GM10266 (cell line): Measurements from ENCODE around the gene MEGF6.

Experiments used
- DNase-seq: peaks from one replicate; pipeline ENCODE4 v3.0.0; 2012; ENCODE audit errors: extremely low spot score
- TF ChIP-seq, protein P1 (sequence below): IDR thresholded peaks from 2 replicates; pipeline ENCODE4 v1.5.1; 2012; ENCODE audit warnings: mild to moderate bottlenecking, low read depth; ENCODE audit not compliant: control insufficient read depth, insufficient read depth; ENCODE audit errors: missing control alignments

Gene MEGF6

DNA sequence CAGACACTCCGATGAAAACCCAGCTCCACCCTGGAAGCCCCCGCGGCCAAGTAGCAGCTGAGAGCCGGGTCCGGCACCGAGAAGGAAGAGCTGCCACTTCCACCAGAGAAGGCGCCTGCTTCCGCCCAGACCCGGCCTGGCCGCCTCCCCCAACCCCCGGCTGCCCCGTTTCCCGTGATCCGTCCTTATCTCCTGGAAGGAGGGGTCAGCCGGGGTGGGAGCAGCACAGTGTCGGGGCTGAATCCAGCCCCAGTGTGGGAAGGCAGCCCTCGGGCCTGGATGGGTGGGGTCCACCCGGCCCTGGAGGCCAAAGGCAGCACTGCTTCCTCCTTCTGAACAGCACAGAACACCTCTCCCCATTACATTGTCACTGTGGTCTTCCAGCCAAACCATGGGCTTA, 69.4 kb downstream of the MEGF6 start:
- DNase-seq, result no peak
- TF ChIP-seq, protein P1, sequence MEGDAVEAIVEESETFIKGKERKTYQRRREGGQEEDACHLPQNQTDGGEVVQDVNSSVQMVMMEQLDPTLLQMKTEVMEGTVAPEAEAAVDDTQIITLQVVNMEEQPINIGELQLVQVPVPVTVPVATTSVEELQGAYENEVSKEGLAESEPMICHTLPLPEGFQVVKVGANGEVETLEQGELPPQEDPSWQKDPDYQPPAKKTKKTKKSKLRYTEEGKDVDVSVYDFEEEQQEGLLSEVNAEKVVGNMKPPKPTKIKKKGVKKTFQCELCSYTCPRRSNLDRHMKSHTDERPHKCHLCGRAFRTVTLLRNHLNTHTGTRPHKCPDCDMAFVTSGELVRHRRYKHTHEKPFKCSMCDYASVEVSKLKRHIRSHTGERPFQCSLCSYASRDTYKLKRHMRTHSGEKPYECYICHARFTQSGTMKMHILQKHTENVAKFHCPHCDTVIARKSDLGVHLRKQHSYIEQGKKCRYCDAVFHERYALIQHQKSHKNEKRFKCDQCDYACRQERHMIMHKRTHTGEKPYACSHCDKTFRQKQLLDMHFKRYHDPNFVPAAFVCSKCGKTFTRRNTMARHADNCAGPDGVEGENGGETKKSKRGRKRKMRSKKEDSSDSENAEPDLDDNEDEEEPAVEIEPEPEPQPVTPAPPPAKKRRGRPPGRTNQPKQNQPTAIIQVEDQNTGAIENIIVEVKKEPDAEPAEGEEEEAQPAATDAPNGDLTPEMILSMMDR, result no peak

- TF ChIP-seq, protein P1, result no peak
- DNase-seq, result no peak
These were observed 69.8 kb downstream of the MEGF6 start for GRCh38 chr1:3541465-3541864.

GRCh38 chr1:3540876-3541275, 70.4 kb downstream of the MEGF6 start:
- no peak for DNase-seq
- TF ChIP-seq, protein P1, result no peak

DNA sequence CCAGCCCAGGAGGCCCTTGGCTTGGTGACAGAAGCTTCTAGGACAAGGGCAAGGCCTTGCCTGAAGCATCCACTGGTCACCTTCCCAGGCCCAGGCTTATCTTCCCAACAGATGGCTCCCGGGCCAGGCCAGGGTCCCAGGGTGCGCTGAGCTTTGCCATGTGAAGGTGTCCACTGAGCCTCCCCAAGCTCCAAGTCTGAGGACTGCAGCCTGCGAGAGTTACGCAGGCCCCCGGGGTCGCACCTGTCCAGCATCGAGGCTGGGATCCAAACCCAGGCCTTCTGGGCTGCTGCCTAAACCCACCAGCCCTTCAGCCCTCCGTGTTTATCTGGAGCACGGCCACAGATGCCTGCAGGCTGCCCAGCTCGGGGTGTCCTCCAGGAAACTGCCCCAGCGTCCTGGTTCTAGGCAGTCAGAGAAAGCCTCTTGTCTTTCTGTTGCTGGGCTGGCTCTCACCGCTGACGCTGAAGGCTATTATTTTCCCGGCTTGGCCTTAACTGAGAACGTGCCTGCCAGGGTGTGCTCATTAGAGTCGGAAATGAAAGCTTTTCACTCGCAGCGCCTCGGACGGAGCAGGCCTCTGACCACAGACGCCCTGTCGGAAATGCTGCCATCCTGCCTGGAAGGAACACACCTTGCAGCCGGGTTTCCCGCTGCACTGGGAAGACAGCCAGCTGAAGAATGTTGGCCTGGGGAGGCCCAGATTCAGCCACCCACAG, 71.4 kb downstream of the MEGF6 start:
- DNase-seq, result no peak

GRCh38 chr1:3537359-3537758, 73.9 kb downstream of the MEGF6 start:
- DNase-seq, result no peak
- TF ChIP-seq, protein P1, result no peak

More for the DNA sequence above, 71.4 kb downstream of the MEGF6 start:
- TF ChIP-seq, protein P1, result no peak

DNA sequence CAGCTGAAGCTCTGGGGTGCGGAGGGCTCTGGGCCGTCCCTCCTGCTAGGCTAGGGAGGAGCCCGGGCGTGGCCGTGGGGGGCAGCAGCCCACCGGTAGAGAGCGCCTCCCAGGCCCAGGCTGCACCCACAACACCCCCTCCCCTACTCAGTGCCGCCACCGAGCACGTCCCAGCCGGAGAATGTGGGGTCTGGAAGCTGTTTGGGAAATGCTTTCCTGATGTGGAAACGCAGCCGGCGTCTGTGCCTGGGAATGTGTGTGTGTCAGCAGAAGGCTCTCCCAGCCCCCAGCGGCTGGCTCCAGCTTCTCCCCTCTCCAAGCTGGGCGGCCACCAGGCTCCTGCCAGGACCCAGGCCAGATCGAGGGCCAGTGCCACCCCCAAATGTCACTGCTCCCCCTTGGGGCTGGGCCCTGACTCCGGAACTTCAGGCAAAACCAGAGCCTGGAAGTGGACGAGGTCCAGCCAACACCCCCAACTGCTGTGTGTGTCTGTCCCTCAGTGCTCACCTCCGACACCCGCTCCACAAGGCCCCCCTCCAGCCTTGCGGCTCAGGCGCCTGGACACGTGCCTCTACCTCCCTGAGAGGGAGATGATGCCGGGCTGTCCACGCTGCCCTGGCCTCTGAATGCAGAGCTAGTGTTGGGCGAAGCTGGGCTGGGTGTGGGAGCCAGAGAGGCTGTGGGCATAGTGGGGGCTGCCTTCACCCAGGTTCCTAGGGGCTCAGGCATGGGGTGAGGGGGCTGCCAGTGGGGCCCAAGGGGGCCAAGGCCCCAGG, 74.7 kb downstream of the MEGF6 start:
- DNase-seq, result no peak
- TF ChIP-seq, protein P1, result no peak

DNA sequence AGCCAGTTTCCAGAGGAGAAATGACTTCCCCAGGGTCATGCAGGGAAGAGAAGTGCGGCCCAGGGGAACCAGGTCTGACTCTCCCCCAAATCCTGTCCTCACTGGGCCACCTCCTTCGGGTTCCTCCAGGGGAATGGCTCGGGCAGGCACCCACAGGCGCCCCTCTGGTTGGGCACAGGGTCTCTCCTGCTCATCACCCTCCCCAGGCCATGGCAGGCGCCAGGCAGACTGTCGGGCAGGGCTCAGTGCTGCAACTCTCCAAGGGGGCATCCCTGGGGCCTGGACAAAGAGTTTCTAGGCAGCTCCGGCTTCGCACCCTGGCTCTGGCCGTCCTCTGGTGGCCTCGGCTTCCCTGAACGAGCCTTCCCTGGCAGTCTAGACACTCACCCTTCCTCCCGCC, 75.6 kb downstream of the MEGF6 start:
- TF ChIP-seq, protein P1, result no peak
- no peak for DNase-seq
